WTC11 (cell line): ENCODE measurements around the gene OR14J1. TPM values are rescaled to one million over a fixed set of nuclear protein-coding genes. Genes with fewer than 3 reads are reported as not detected.

Experiments
- ATAC-seq: fragments of 200-7000 bp; cut with Tn5 transposase; 2 replicates; pipeline ENCODE4 v1.10.0; 2021; ENCODE audit warnings: mild to moderate bottlenecking, moderate library complexity
- CTCF ChIA-PET: fragments of 300-600 bp; sonication (Branson Sonifier 250); formaldehyde crosslinking; loops from one replicate; lab custom pipeline; 2021; ENCODE audit warnings: antibody characterized with exemption; lab: Charles Lee
- POLR2A ChIA-PET: fragments of 350-600 bp; sonication (Branson Sonifier 250); formaldehyde crosslinking; loops from one replicate; lab custom pipeline; 2021; ENCODE audit warnings: antibody characterized with exemption; lab: Charles Lee
- DNase-seq: peaks from one replicate; pipeline ENCODE4 v3.0.0; 2021; ENCODE audit warnings: low spot score
- H3K27ac Mint-ChIP-seq: 2 replicates; pipeline ENCODE4 v1.8.0; 2021; ENCODE audit warnings: mixed read lengths
- H3K27me3 Mint-ChIP-seq: 2 replicates; pipeline ENCODE4 v1.8.0; 2021; ENCODE audit warnings: low read depth, mild to moderate bottlenecking, moderate library complexity, mixed read lengths
- H3K36me3 Mint-ChIP-seq: 2 replicates; pipeline ENCODE4 v1.8.0; 2021; ENCODE audit warnings: mixed read lengths
- H3K4me1 Mint-ChIP-seq: 2 replicates; pipeline ENCODE4 v1.8.0; 2022; ENCODE audit warnings: mixed read lengths
- H3K4me3 Mint-ChIP-seq: 2 replicates; pipeline ENCODE4 v1.8.0; 2021; ENCODE audit warnings: mild to moderate bottlenecking, moderate library complexity, mixed read lengths
- H3K9me3 Mint-ChIP-seq: 2 replicates; pipeline ENCODE4 v1.8.0; 2021; ENCODE audit warnings: mixed read lengths
- ATF1 ChIP-seq: sonication (generic); formaldehyde crosslinking; IDR thresholded peaks from 2 replicates; pipeline ENCODE4 v1.8.1; 2023; ENCODE audit warnings: mild to moderate bottlenecking, moderate library complexity, missing genetic modification reagents
- ESRRA ChIP-seq: sonication (generic); formaldehyde crosslinking; IDR thresholded peaks from 2 replicates; pipeline ENCODE4 v1.8.1; 2022; ENCODE audit warnings: mild to moderate bottlenecking, missing genetic modification reagents, borderline replicate concordance
- FOXP1 ChIP-seq: sonication (generic); formaldehyde crosslinking; IDR thresholded peaks from 2 replicates; pipeline ENCODE4 v1.8.0; 2022; ENCODE audit warnings: missing genetic modification reagents, mild to moderate bottlenecking, moderate library complexity, borderline replicate concordance
- JAZF1 ChIP-seq: fragments of 250-450 bp; sonication (Bioruptor Pico); IDR thresholded peaks from 2 replicates; pipeline ENCODE4 v1.9.0; 2021; ENCODE audit warnings: moderate library complexity, mild to moderate bottlenecking, inconsistent platforms
- KAT7 ChIP-seq: sonication (generic); formaldehyde crosslinking; IDR thresholded peaks from 2 replicates; pipeline ENCODE4 v1.8.1; 2023; ENCODE audit warnings: missing genetic modification reagents, mild to moderate bottlenecking, borderline replicate concordance
- NFYB ChIP-seq: sonication (generic); formaldehyde crosslinking; conservative IDR thresholded peaks from 2 replicates; pipeline ENCODE4 v1.8.0; 2022; ENCODE audit warnings: low read depth, missing genetic modification reagents
- NR3C1 ChIP-seq: sonication (generic); formaldehyde crosslinking; conservative IDR thresholded peaks from 2 replicates; pipeline ENCODE4 v1.8.1; 2023; ENCODE audit warnings: low read depth, mild to moderate bottlenecking, missing genetic modification reagents
- OVOL2 ChIP-seq: fragments of 250-450 bp; sonication (Bioruptor Pico); IDR thresholded peaks from 2 replicates; pipeline ENCODE4 v1.9.0; 2021; ENCODE audit warnings: mild to moderate bottlenecking, borderline replicate concordance
- RORB ChIP-seq: fragments of 250-450 bp; sonication (Bioruptor Pico); IDR thresholded peaks from 2 replicates; pipeline ENCODE4 v1.9.0; 2021; ENCODE audit warnings: mild to moderate bottlenecking
- SMAD4 ChIP-seq: sonication (generic); formaldehyde crosslinking; IDR thresholded peaks from 2 replicates; pipeline ENCODE4 v1.8.0; 2022; ENCODE audit warnings: mild to moderate bottlenecking, missing genetic modification reagents
- SP1 ChIP-seq: sonication (generic); formaldehyde crosslinking; conservative IDR thresholded peaks from 2 replicates; pipeline ENCODE4 v1.8.1; 2022; ENCODE audit warnings: missing genetic modification reagents
- ZNF232 ChIP-seq: sonication (generic); formaldehyde crosslinking; IDR thresholded peaks from 2 replicates; pipeline ENCODE4 v1.8.0; 2022; ENCODE audit warnings: mild to moderate bottlenecking, missing genetic modification reagents
- ZNF317 ChIP-seq: sonication (generic); formaldehyde crosslinking; IDR thresholded peaks from 2 replicates; pipeline ENCODE4 v1.8.1; 2023; ENCODE audit warnings: low read depth, mild to moderate bottlenecking, moderate library complexity, missing genetic modification reagents, borderline replicate concordance
- ZNF416 ChIP-seq: fragments of 250-450 bp; sonication (Bioruptor Pico); IDR thresholded peaks from 2 replicates; pipeline ENCODE4 v1.9.0; 2021; ENCODE audit warnings: mild to moderate bottlenecking, inconsistent platforms
- total RNA-seq: library from RNA; stranded (reverse); gene quantifications from 3 replicates; pipeline ENCODE4 v1.2.3, GENCODE V29; 2021
- TF ChIP-seq, protein P1 (sequence below): sonication (generic); formaldehyde crosslinking; IDR thresholded peaks from 2 replicates; pipeline ENCODE4 v1.8.0; 2022; ENCODE audit warnings: mild to moderate bottlenecking, missing genetic modification reagents
- TF ChIP-seq, protein P2 (sequence below): sonication (generic); formaldehyde crosslinking; IDR thresholded peaks from 2 replicates; pipeline ENCODE4 v1.8.0; 2022; ENCODE audit warnings: missing genetic modification reagents
- TF ChIP-seq, protein P3 (sequence below): fragments of 250-450 bp; sonication (Bioruptor Pico); IDR thresholded peaks from 2 replicates; pipeline ENCODE4 v1.8.0; 2021; ENCODE audit warnings: mild to moderate bottlenecking
- TF ChIP-seq, protein P4 (sequence below): sonication (generic); formaldehyde crosslinking; IDR thresholded peaks from 2 replicates; pipeline ENCODE4 v1.8.1; 2022; ENCODE audit warnings: mild to moderate bottlenecking, moderate library complexity, missing genetic modification reagents
- TF ChIP-seq, protein P5 (sequence below): sonication (generic); formaldehyde crosslinking; conservative IDR thresholded peaks from 2 replicates; pipeline ENCODE4 v1.8.1; 2022; ENCODE audit warnings: mild to moderate bottlenecking, missing genetic modification reagents
- TF ChIP-seq, protein P6 (sequence below): fragments of 200-600 bp; IDR thresholded peaks from 2 replicates; pipeline ENCODE4 v1.8.0; 2022; ENCODE audit warnings: antibody characterized with exemption
- TF ChIP-seq, protein P7 (sequence below): sonication (generic); formaldehyde crosslinking; IDR thresholded peaks from 2 replicates; pipeline ENCODE4 v1.8.0; 2022; ENCODE audit warnings: mild to moderate bottlenecking, missing genetic modification reagents

The OR14J1 gene
- total RNA-seq, 1 experiment from 2014 or later, result not detected

DNA sequence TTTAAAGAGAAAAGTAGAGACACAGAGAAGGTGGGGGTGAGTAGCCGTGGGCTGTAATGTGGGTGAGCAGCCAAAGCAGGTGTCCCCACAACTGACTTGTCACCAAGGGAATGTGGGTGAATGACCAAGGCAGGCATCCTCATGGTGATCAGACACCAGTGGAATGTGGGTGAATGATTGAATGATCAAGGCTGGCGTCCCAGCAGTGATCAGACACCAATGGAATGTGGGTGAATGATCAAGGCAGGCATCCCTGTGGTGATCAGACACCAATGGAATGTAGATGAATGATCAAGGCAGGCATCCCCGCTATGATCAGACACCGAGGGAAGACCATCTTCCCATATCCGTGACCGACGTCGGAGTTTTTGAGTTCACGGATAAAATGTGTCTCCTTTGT is 49.8 kb upstream of the OR14J1 start:
- CTCF ChIA-PET, result no interaction called here
- no peak for ATAC-seq

DNA sequence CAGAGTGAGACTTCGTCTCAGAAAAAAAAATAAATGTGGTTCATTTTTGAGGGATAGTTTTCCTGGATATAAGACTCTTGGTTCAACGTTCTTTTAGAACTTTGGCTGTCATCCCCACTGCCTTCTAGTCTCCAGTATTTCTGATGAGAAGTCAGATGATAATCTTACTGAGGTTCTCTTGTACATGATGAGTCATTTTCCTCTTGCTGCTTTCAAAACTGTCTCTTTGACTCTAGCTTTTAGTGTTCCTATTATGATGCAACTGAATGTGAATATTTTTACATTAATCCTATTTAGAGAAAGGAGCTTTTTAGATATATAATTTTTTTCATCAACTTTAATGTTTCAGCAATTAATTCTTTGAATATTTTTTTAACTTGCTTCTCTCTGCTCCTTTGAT is 46.0 kb upstream of the OR14J1 start:
- TF ChIP-seq OVOL2 (CRISPR knock-in tag), result no peak
- 0 out of 2 replicates have a peak, but pooled peaks have one; percentile 24 for TF ChIP-seq ZNF317
- TF ChIP-seq, all 79 proteins: peak for 1
- ATAC-seq, result no peak
- ChIA-PET CTCF (no interaction called here), POLR2A (no interaction called here)
- no peak for DNase-seq
- peaks cover 18% of the 10 kb centered on the region for H3K36me3 Mint-ChIP-seq
- peaks cover 49% of the 10 kb centered on the region for H3K9me3 Mint-ChIP-seq
- H3K27ac Mint-ChIP-seq, result no peak overlapping the region
- H3K4me3 Mint-ChIP-seq, result no peak overlapping the region
- H3K4me1 Mint-ChIP-seq, result 0 out of 2 replicates have a peak, but pooled peaks cover 6% of the 10 kb centered on the region
- H3K27me3 Mint-ChIP-seq, result peaks cover 7% of the 10 kb centered on the region

More for the DNA sequence above, 49.8 kb upstream of the OR14J1 start:
- no peak for DNase-seq
- Mint-ChIP-seq H3K4me3 (no peak overlapping the region), H3K27me3 (peaks cover 7% of the 10 kb centered on the region), H3K4me1 (peaks cover 10% of the 10 kb centered on the region; the same call in 1 of the 2 replicates), H3K9me3 (peaks cover 74% of the 10 kb centered on the region), H3K36me3 (peaks cover 19% of the 10 kb centered on the region), H3K27ac (no peak overlapping the region)
- POLR2A ChIA-PET, result no interaction called here
- TF ChIP-seq NR3C1 (CRISPR knock-in tag) (no peak), ZNF232 (no peak), KAT7 (CRISPR knock-in tag) (no peak), JAZF1 (no peak), NFYB (CRISPR knock-in tag) (no peak), ZNF416 (CRISPR knock-in tag) (no peak), ESRRA (CRISPR knock-in tag) (no peak), FOXP1 (CRISPR knock-in tag) (no peak), SMAD4 (CRISPR knock-in tag) (no peak), ATF1 (CRISPR knock-in tag) (no peak), RORB (no peak), SP1 (CRISPR knock-in tag) (no peak)
- TF ChIP-seq, protein P1, sequence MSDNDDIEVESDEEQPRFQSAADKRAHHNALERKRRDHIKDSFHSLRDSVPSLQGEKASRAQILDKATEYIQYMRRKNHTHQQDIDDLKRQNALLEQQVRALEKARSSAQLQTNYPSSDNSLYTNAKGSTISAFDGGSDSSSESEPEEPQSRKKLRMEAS (CRISPR knock-in tag), result no peak
- TF ChIP-seq, protein P2, sequence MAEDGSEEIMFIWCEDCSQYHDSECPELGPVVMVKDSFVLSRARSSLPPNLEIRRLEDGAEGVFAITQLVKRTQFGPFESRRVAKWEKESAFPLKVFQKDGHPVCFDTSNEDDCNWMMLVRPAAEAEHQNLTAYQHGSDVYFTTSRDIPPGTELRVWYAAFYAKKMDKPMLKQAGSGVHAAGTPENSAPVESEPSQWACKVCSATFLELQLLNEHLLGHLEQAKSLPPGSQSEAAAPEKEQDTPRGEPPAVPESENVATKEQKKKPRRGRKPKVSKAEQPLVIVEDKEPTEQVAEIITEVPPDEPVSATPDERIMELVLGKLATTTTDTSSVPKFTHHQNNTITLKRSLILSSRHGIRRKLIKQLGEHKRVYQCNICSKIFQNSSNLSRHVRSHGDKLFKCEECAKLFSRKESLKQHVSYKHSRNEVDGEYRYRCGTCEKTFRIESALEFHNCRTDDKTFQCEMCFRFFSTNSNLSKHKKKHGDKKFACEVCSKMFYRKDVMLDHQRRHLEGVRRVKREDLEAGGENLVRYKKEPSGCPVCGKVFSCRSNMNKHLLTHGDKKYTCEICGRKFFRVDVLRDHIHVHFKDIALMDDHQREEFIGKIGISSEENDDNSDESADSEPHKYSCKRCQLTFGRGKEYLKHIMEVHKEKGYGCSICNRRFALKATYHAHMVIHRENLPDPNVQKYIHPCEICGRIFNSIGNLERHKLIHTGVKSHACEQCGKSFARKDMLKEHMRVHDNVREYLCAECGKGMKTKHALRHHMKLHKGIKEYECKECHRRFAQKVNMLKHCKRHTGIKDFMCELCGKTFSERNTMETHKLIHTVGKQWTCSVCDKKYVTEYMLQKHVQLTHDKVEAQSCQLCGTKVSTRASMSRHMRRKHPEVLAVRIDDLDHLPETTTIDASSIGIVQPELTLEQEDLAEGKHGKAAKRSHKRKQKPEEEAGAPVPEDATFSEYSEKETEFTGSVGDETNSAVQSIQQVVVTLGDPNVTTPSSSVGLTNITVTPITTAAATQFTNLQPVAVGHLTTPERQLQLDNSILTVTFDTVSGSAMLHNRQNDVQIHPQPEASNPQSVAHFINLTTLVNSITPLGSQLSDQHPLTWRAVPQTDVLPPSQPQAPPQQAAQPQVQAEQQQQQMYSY (CRISPR knock-in tag), result no peak
- TF ChIP-seq, protein P3, sequence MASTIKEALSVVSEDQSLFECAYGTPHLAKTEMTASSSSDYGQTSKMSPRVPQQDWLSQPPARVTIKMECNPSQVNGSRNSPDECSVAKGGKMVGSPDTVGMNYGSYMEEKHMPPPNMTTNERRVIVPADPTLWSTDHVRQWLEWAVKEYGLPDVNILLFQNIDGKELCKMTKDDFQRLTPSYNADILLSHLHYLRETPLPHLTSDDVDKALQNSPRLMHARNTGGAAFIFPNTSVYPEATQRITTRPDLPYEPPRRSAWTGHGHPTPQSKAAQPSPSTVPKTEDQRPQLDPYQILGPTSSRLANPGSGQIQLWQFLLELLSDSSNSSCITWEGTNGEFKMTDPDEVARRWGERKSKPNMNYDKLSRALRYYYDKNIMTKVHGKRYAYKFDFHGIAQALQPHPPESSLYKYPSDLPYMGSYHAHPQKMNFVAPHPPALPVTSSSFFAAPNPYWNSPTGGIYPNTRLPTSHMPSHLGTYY (CRISPR knock-in tag), result no peak
- TF ChIP-seq, protein P4, sequence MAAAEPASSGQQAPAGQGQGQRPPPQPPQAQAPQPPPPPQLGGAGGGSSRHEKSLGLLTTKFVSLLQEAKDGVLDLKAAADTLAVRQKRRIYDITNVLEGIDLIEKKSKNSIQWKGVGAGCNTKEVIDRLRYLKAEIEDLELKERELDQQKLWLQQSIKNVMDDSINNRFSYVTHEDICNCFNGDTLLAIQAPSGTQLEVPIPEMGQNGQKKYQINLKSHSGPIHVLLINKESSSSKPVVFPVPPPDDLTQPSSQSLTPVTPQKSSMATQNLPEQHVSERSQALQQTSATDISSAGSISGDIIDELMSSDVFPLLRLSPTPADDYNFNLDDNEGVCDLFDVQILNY (CRISPR knock-in tag), result no peak
- TF ChIP-seq, protein P5, sequence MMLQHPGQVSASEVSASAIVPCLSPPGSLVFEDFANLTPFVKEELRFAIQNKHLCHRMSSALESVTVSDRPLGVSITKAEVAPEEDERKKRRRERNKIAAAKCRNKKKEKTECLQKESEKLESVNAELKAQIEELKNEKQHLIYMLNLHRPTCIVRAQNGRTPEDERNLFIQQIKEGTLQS (CRISPR knock-in tag), result no peak
- TF ChIP-seq, protein P6, sequence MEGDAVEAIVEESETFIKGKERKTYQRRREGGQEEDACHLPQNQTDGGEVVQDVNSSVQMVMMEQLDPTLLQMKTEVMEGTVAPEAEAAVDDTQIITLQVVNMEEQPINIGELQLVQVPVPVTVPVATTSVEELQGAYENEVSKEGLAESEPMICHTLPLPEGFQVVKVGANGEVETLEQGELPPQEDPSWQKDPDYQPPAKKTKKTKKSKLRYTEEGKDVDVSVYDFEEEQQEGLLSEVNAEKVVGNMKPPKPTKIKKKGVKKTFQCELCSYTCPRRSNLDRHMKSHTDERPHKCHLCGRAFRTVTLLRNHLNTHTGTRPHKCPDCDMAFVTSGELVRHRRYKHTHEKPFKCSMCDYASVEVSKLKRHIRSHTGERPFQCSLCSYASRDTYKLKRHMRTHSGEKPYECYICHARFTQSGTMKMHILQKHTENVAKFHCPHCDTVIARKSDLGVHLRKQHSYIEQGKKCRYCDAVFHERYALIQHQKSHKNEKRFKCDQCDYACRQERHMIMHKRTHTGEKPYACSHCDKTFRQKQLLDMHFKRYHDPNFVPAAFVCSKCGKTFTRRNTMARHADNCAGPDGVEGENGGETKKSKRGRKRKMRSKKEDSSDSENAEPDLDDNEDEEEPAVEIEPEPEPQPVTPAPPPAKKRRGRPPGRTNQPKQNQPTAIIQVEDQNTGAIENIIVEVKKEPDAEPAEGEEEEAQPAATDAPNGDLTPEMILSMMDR, result no peak
- TF ChIP-seq, protein P7, sequence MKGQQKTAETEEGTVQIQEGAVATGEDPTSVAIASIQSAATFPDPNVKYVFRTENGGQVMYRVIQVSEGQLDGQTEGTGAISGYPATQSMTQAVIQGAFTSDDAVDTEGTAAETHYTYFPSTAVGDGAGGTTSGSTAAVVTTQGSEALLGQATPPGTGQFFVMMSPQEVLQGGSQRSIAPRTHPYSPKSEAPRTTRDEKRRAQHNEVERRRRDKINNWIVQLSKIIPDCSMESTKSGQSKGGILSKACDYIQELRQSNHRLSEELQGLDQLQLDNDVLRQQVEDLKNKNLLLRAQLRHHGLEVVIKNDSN (CRISPR knock-in tag), result no peak
